ENCODE results near the gene IQCM.

Gene IQCM

GRCh38 chr4:149823769-149824221, 8.2 kb upstream of the IQCM start:
- Histone ChIP-seq H3K9me3 (ENCODE audit: control insufficient read depth, low read length) (no peaks in the 10 kb centered on the region), H3K4me3 (ENCODE audit: insufficient read depth, low read depth, low read length) (no peak overlapping the region), H3K27ac (ENCODE audit: insufficient read depth, low read depth, low read length, poor library complexity, severe bottlenecking) (no peak overlapping the region), H3K4me1 (ENCODE audit: control insufficient read depth, insufficient read depth, low read length) (no peaks in the 10 kb centered on the region), H3K36me3 (ENCODE audit: control insufficient read depth, insufficient read depth, low read length) (no peaks in the 10 kb centered on the region), H3K27me3 (ENCODE audit: control insufficient read depth, insufficient read depth, low read length, poor library complexity, severe bottlenecking) (no peaks in the 10 kb centered on the region)
- WGBS, 2 experiments = 96 to 100% methylated on average over 3 to 4 of the region's 4 CpGs

GRCh38 chr4:149801416-149801815, 14.2 kb downstream of the IQCM start:
- H3K9me3 ChIP-seq (ENCODE audit: control insufficient read depth, low read length) = no peaks in the 10 kb centered on the region
- no peaks in the 10 kb centered on the region for H3K27me3 ChIP-seq (ENCODE audit: control insufficient read depth, insufficient read depth, low read length, poor library complexity, severe bottlenecking)
- H3K4me1 ChIP-seq (ENCODE audit: control insufficient read depth, insufficient read depth, low read length) = no peaks in the 10 kb centered on the region
- no peak overlapping the region for H3K27ac ChIP-seq (ENCODE audit: insufficient read depth, low read depth, low read length, poor library complexity, severe bottlenecking)
- 80 to 95% methylated on average over 1 to 2 of the region's 2 CpGs for WGBS, 2 experiments
- no peaks in the 10 kb centered on the region for H3K36me3 ChIP-seq (ENCODE audit: control insufficient read depth, insufficient read depth, low read length)
- H3K4me3 ChIP-seq (ENCODE audit: insufficient read depth, low read depth, low read length) = no peak overlapping the region

GRCh38 chr4:149799546-149799945, 16.1 kb downstream of the IQCM start:
- WGBS, 2 experiments = 82 to 100% methylated on average over 1 of the region's 1 CpG
- no peak overlapping the region for H3K4me3 ChIP-seq (ENCODE audit: insufficient read depth, low read depth, low read length)
- H3K36me3 ChIP-seq (ENCODE audit: control insufficient read depth, insufficient read depth, low read length) = no peaks in the 10 kb centered on the region
- H3K27ac ChIP-seq (ENCODE audit: insufficient read depth, low read depth, low read length, poor library complexity, severe bottlenecking) = no peak overlapping the region
- no peaks in the 10 kb centered on the region for H3K27me3 ChIP-seq (ENCODE audit: control insufficient read depth, insufficient read depth, low read length, poor library complexity, severe bottlenecking)
- H3K9me3 ChIP-seq (ENCODE audit: control insufficient read depth, low read length) = no peaks in the 10 kb centered on the region
- no peaks in the 10 kb centered on the region for H3K4me1 ChIP-seq (ENCODE audit: control insufficient read depth, insufficient read depth, low read length)

DNA sequence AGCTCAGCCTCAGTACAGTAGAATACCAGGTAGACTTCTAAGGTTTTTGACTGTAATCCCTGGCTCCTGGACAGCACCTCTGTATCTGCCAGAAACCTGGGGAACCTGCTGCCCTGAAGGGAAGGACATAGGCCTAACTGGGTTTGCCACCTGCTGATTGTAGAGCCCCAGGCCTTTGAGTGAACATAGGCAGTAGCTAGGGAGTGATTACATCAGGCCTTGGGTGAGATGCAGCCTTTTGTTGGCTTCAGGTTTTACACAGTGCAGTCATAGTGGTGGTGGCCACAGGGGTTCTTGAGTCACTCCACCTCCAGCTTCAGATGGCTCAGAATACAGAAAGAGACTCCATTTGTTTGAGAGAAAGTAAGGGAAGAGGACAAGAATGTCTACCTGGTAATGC, 19.3 kb downstream of the IQCM start:
- no peak overlapping the region for H3K27ac ChIP-seq (ENCODE audit: insufficient read depth, low read depth, low read length, poor library complexity, severe bottlenecking)
- no peaks in the 10 kb centered on the region for H3K4me1 ChIP-seq (ENCODE audit: control insufficient read depth, insufficient read depth, low read length)
- no peaks in the 10 kb centered on the region for H3K36me3 ChIP-seq (ENCODE audit: control insufficient read depth, insufficient read depth, low read length)
- H3K9me3 ChIP-seq (ENCODE audit: control insufficient read depth, low read length) = no peaks in the 10 kb centered on the region
- no peak overlapping the region for H3K4me3 ChIP-seq (ENCODE audit: insufficient read depth, low read depth, low read length)
- H3K27me3 ChIP-seq (ENCODE audit: control insufficient read depth, insufficient read depth, low read length, poor library complexity, severe bottlenecking) = no peaks in the 10 kb centered on the region

DNA sequence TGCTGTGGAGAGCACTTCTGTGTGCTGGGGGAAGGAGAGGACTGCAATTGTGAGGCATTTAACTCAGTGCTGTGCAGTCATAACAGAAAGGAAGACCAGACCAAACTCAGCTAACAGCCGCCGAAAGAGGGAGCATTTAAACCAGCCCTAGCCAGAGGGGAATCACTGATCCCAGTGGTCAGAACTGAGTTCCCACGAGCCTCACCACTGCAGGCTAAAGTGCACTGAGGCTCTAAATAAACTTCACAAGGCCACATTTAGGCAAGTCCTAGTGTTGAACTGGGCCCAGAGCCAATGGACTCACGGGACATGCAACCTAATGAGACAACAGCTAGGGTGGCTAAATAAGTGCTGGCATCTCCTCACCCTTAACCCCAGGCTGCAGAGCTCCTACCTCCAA, 20.4 kb downstream of the IQCM start:
- H3K27ac ChIP-seq (ENCODE audit: insufficient read depth, low read depth, low read length, poor library complexity, severe bottlenecking) = no peak overlapping the region
- H3K4me3 ChIP-seq (ENCODE audit: insufficient read depth, low read depth, low read length) = no peak overlapping the region
- no peaks in the 10 kb centered on the region for H3K9me3 ChIP-seq (ENCODE audit: control insufficient read depth, low read length)
- no peaks in the 10 kb centered on the region for H3K27me3 ChIP-seq (ENCODE audit: control insufficient read depth, insufficient read depth, low read length, poor library complexity, severe bottlenecking)
- no peaks in the 10 kb centered on the region for H3K36me3 ChIP-seq (ENCODE audit: control insufficient read depth, insufficient read depth, low read length)
- no peaks in the 10 kb centered on the region for H3K4me1 ChIP-seq (ENCODE audit: control insufficient read depth, insufficient read depth, low read length)
- 77 to 79% methylated on average over 4 of the region's 4 CpGs for WGBS, 2 experiments

DNA sequence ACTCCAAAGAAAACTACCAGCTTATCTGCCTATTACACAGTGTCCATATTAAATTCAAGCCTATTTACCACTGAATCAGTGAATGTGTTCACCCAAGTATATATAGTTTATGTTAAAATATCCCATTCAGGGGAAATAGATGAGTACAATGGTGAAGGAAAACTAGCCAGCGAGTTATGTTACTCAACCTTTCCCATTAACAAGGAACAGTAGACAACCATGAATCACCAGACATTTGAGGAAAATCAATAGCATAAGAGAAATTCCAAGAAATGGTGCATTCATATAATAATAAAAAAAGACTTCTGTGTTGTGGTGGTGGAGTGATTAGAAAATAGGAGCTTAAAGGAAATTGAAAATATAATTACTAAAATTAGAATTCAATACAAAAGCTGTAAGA, 21.3 kb downstream of the IQCM start:
- no peaks in the 10 kb centered on the region for H3K27me3 ChIP-seq (ENCODE audit: control insufficient read depth, insufficient read depth, low read length, poor library complexity, severe bottlenecking)
- H3K27ac ChIP-seq (ENCODE audit: insufficient read depth, low read depth, low read length, poor library complexity, severe bottlenecking) = no peak overlapping the region
- WGBS, 2 experiments = no CpG with 5 or more reads among the region's 1 CpG
- no peaks in the 10 kb centered on the region for H3K4me1 ChIP-seq (ENCODE audit: control insufficient read depth, insufficient read depth, low read length)
- no peaks in the 10 kb centered on the region for H3K9me3 ChIP-seq (ENCODE audit: control insufficient read depth, low read length)
- no peak overlapping the region for H3K4me3 ChIP-seq (ENCODE audit: insufficient read depth, low read depth, low read length)
- no peaks in the 10 kb centered on the region for H3K36me3 ChIP-seq (ENCODE audit: control insufficient read depth, insufficient read depth, low read length)

GRCh38 chr4:149793459-149793858, 22.2 kb downstream of the IQCM start:
- H3K27me3 ChIP-seq (ENCODE audit: control insufficient read depth, insufficient read depth, low read length, poor library complexity, severe bottlenecking) = no peaks in the 10 kb centered on the region
- H3K9me3 ChIP-seq (ENCODE audit: control insufficient read depth, low read length) = no peaks in the 10 kb centered on the region
- H3K4me3 ChIP-seq (ENCODE audit: insufficient read depth, low read depth, low read length) = no peak overlapping the region
- H3K36me3 ChIP-seq (ENCODE audit: control insufficient read depth, insufficient read depth, low read length) = no peaks in the 10 kb centered on the region
- no peak overlapping the region for H3K27ac ChIP-seq (ENCODE audit: insufficient read depth, low read depth, low read length, poor library complexity, severe bottlenecking)
- no peaks in the 10 kb centered on the region for H3K4me1 ChIP-seq (ENCODE audit: control insufficient read depth, insufficient read depth, low read length)

- H3K4me3 ChIP-seq (ENCODE audit: insufficient read depth, low read depth, low read length) = no peak overlapping the region
- WGBS, 2 experiments = no CpG with 5 or more reads among the region's 1 CpG
- H3K27ac ChIP-seq (ENCODE audit: insufficient read depth, low read depth, low read length, poor library complexity, severe bottlenecking) = no peak overlapping the region
- no peaks in the 10 kb centered on the region for H3K9me3 ChIP-seq (ENCODE audit: control insufficient read depth, low read length)
- H3K4me1 ChIP-seq (ENCODE audit: control insufficient read depth, insufficient read depth, low read length) = no peaks in the 10 kb centered on the region
- H3K27me3 ChIP-seq (ENCODE audit: control insufficient read depth, insufficient read depth, low read length, poor library complexity, severe bottlenecking) = no peaks in the 10 kb centered on the region
- no peaks in the 10 kb centered on the region for H3K36me3 ChIP-seq (ENCODE audit: control insufficient read depth, insufficient read depth, low read length)
These were observed 23.8 kb downstream of the IQCM start for GRCh38 chr4:149791851-149792250.

DNA sequence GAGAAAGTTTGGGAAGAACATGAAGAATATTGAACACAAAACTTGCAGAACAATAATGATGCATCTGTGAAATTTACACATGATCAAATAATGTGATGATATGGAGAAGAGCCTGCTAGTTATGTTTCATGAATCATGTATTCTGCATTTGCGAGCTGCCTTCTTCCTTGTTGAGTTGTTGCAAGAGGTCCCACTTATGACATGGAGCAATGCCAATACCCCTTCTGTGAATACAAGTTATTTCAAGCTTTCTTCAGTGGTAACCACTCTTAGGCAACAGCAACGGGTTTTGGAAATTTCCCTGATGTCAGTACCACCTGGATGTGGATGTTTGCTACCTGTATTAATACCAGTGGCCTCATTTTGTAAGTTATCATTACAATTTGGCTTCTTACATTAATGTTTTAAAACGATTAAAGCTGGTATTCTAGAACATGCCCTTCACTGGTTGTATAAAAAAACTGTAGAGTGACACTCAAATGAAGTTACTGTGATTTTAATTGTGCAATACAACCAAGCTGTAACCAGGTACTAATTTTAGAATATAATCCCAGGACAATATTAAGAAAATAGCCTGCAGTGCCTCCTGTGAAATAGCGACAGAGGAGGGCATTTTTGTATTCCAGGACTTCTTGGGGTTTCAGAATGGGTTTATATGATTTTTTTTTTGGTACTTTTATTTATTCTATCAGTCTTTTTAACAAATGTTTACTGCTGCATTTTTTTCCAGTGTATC, 25.3 kb downstream of the IQCM start:
- WGBS, 2 experiments = 91 to 93% methylated on average over 3 to 4 of the region's 4 CpGs
- H3K4me1 ChIP-seq (ENCODE audit: control insufficient read depth, insufficient read depth, low read length) = no peaks in the 10 kb centered on the region

GRCh38 chr4:149788300-149788699, 27.3 kb downstream of the IQCM start:
- Histone ChIP-seq H3K27ac (ENCODE audit: insufficient read depth, low read depth, low read length, poor library complexity, severe bottlenecking) (no peak overlapping the region), H3K4me1 (ENCODE audit: control insufficient read depth, insufficient read depth, low read length) (no peaks in the 10 kb centered on the region), H3K36me3 (ENCODE audit: control insufficient read depth, insufficient read depth, low read length) (no peaks in the 10 kb centered on the region), H3K27me3 (ENCODE audit: control insufficient read depth, insufficient read depth, low read length, poor library complexity, severe bottlenecking) (no peaks in the 10 kb centered on the region), H3K4me3 (ENCODE audit: insufficient read depth, low read depth, low read length) (no peak overlapping the region), H3K9me3 (ENCODE audit: control insufficient read depth, low read length) (no peaks in the 10 kb centered on the region)
- 78 to 89% methylated on average over 1 to 2 of the region's 4 CpGs for WGBS, 2 experiments

More for the DNA sequence above, 25.3 kb downstream of the IQCM start:
- Histone ChIP-seq H3K9me3 (ENCODE audit: control insufficient read depth, low read length) (no peaks in the 10 kb centered on the region), H3K36me3 (ENCODE audit: control insufficient read depth, insufficient read depth, low read length) (no peaks in the 10 kb centered on the region), H3K4me3 (ENCODE audit: insufficient read depth, low read depth, low read length) (no peak overlapping the region), H3K27me3 (ENCODE audit: control insufficient read depth, insufficient read depth, low read length, poor library complexity, severe bottlenecking) (no peaks in the 10 kb centered on the region), H3K27ac (ENCODE audit: insufficient read depth, low read depth, low read length, poor library complexity, severe bottlenecking) (no peak overlapping the region)

Measured in ectodermal cell (in vitro differentiated cells).